Measurements from ENCODE around the gene PGAP6. TPM values are rescaled to one million over a fixed set of nuclear protein-coding genes. Genes with fewer than 3 reads are reported as not detected.
"Not testable (repeated sequence)": the region's sequence is repeated elsewhere in the genome, so short reads cannot be mapped to it uniquely, and the experiment has no call there.

Gene PGAP6
- total RNA-seq, 1 donor from 2014 or later: 133 TPM

DNA sequence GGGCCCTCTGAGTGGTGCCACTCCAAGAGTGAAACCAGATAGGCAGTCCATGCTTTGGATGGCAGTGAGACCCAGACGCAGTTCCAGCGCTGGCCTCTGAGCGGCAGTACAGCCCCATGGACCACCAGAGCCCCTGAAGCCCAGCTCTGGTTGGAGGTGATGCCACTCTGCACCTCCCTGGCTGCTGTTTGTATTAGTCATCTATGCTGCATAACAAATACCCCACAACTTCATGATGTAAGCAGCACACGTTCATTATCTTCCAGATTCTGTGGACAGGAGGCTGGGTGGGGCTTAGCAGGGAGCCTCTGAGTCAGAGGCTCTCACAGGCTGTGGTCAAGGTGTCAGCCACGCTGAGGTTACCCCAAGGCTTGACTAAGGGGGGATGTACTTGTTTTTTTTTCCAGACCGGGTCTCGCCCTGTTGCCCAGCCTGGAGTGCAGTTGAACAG is 10.1 kb upstream of the PGAP6 start:
- H3K9me3 Mint-ChIP-seq (ENCODE audit: unreplicated experiment): no peaks in the 10 kb centered on the region
- H3K27me3 Mint-ChIP-seq (ENCODE audit: unreplicated experiment): peaks cover 11% of the 10 kb centered on the region
- no peaks in the 10 kb centered on the region for H3K36me3 Mint-ChIP-seq (ENCODE audit: low read depth, unreplicated experiment)
- peak; percentile 79 for DNase-seq (ENCODE audit: low spot score)
- H3K27ac Mint-ChIP-seq (ENCODE audit: unreplicated experiment): no peak overlapping the region
- no peak overlapping the region for H3K4me3 Mint-ChIP-seq (ENCODE audit: unreplicated experiment)
- peaks cover 16% of the 10 kb centered on the region for H3K4me1 Mint-ChIP-seq (ENCODE audit: unreplicated experiment)
- TF ChIP-seq, protein P1, sequence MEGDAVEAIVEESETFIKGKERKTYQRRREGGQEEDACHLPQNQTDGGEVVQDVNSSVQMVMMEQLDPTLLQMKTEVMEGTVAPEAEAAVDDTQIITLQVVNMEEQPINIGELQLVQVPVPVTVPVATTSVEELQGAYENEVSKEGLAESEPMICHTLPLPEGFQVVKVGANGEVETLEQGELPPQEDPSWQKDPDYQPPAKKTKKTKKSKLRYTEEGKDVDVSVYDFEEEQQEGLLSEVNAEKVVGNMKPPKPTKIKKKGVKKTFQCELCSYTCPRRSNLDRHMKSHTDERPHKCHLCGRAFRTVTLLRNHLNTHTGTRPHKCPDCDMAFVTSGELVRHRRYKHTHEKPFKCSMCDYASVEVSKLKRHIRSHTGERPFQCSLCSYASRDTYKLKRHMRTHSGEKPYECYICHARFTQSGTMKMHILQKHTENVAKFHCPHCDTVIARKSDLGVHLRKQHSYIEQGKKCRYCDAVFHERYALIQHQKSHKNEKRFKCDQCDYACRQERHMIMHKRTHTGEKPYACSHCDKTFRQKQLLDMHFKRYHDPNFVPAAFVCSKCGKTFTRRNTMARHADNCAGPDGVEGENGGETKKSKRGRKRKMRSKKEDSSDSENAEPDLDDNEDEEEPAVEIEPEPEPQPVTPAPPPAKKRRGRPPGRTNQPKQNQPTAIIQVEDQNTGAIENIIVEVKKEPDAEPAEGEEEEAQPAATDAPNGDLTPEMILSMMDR (IDR thresholded peaks at IDR 0.05; ENCODE audit: unreplicated experiment): peak; percentile 88

DNA sequence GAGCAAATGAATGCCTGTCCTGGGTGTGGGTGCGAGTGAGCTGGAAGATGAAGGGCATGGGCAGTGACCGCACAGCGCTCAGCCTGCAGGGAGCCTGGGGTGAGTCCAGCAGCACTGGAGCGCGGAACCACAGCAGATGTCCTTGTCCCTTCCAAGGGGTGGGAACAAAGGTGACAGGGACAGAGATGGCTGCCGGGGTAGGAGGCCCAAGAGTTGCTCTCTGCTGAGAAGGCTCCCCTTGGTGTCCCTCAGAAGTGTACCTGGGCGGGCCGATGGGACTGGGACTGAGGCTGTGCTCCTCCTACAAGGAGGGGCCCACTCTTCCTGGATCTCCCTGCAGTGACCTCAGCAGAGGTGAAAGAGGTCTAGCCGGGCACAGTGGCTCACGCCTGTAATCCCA is 7.6 kb upstream of the PGAP6 start:
- Mint-ChIP-seq H3K4me3 (ENCODE audit: unreplicated experiment) (no peak overlapping the region), H3K27me3 (ENCODE audit: unreplicated experiment) (peaks cover 5% of the 10 kb centered on the region), H3K4me1 (ENCODE audit: unreplicated experiment) (peaks cover 12% of the 10 kb centered on the region), H3K36me3 (ENCODE audit: low read depth, unreplicated experiment) (no peaks in the 10 kb centered on the region), H3K9me3 (ENCODE audit: unreplicated experiment) (no peaks in the 10 kb centered on the region), H3K27ac (ENCODE audit: unreplicated experiment) (no peak overlapping the region)
- no peak for DNase-seq (ENCODE audit: low spot score)
- TF ChIP-seq, protein P1 (IDR thresholded peaks at IDR 0.05; ENCODE audit: unreplicated experiment): no peak

DNA sequence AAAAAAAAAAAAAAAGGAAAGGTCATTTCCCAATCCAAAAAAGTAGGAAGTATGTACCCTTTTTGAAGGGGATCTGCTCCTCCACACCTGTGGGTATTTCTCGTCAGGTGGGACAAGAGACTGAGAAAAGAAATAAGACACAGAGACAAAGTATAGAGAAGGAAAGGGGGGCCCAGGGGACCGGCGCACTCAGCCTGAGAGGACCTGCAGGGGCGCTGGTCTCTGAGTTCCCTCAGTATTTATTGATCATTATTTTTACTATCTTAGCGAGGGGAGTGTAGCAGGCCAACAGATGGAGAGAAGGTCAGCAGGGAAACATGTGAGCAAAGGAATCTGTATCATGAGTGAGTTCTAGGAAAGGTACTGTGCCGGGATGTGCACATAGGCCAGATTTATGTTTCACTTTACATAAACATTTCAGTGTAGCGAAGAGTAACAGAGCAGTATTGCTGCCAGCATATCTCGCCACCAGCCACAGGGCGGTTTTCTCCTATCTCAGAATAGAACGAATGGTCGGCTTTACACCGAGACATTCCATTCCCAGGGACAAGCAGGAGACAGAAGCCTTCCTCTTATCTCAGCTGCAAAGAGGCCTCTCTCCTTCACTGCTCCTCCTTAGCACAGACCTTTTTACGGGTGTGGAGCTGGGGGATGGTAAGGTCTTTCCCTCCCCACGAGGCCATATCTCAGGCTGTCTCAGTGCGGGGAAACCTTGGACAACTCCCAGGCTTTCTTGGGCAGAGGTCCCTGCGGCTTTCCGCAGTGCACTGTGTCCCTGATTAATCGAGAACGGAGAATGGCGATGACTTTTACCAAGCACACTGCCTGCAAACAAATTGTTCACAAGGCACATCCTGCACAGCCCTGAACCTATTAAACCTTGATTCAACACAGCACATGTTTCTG is 6.2 kb upstream of the PGAP6 start:
- DNase-seq (ENCODE audit: low spot score); H3K4me3 Mint-ChIP-seq (ENCODE audit: unreplicated experiment); H3K27me3 Mint-ChIP-seq (ENCODE audit: unreplicated experiment); H3K27ac Mint-ChIP-seq (ENCODE audit: unreplicated experiment); H3K36me3 Mint-ChIP-seq (ENCODE audit: low read depth, unreplicated experiment); H3K9me3 Mint-ChIP-seq (ENCODE audit: unreplicated experiment): not testable (repeated sequence)
- H3K4me1 Mint-ChIP-seq (ENCODE audit: unreplicated experiment): peaks cover 26% of the 10 kb centered on the region

DNA sequence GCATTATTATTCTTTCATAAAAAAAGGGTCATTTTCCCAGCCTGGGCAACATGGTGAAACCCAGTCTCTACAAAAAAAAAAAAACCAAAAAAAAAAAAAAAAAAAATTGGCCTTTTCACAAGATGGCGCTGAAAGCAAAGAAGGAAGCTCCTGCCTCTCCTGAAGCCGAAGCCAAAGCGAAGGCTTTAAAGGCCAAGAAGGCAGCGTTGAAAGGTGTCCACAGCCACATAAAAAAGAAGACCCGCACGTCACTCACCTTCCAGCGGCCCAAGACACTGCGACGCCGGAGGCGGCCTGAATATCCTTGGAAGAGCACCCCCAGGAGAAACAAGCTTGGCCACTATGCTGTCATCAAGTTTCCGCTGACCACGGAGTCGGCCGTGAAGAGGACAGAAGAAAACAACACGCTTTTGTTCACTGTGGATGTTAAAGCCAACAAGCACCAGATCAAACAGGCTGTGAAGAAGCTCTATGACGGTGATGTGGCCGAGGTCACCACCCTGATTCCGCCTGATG is 4.9 kb upstream of the PGAP6 start:
- TF ChIP-seq, protein P1 (IDR thresholded peaks at IDR 0.05; ENCODE audit: unreplicated experiment): no peak
- H3K36me3 Mint-ChIP-seq (ENCODE audit: low read depth, unreplicated experiment): no peaks in the 10 kb centered on the region
- no peak overlapping the region for H3K27ac Mint-ChIP-seq (ENCODE audit: unreplicated experiment)
- H3K27me3 Mint-ChIP-seq (ENCODE audit: unreplicated experiment): peaks cover 14% of the 10 kb centered on the region
- H3K4me3 Mint-ChIP-seq (ENCODE audit: unreplicated experiment): no peak overlapping the region
- H3K4me1 Mint-ChIP-seq (ENCODE audit: unreplicated experiment): peaks cover 29% of the 10 kb centered on the region
- H3K9me3 Mint-ChIP-seq (ENCODE audit: unreplicated experiment): no peaks in the 10 kb centered on the region
- no peak for DNase-seq (ENCODE audit: low spot score)

DNA sequence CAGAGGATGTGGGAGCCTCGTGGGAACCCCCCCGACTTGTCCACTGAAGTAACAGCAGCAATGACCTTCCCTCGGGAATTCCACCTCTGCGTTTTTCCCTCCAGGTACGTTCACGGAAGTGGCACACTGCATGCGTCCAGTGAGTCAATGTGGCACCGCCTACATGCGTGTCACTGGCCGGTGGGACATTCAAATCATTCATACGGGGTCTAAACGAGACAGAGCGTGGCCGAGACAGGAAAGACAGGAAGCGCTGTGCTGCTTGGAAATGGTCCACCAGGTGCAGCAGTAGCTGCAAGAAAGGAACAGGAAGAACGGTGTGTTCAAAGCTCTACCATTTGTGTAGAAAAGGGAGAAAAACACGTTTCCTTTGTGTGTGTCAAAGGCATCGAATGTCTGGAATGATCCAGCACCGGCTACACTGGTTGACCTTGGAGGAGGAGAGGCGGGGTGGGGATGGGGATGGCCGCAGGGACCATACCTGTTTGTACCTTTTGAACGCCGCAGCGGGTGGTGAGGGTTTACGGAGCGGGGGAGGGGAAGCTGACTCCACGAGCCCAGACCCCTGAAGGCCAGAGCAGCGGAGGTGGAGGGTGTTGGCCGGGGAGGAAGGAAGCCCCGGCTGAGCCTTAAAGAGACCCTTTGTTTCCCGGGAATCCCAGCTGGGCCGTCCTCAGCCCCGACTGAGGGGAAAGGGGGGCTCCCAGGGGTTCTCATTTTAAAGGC is 1.7 kb upstream of the PGAP6 start:
- Mint-ChIP-seq H3K27me3 (ENCODE audit: unreplicated experiment) (peaks cover 14% of the 10 kb centered on the region), H3K36me3 (ENCODE audit: low read depth, unreplicated experiment) (no peaks in the 10 kb centered on the region), H3K9me3 (ENCODE audit: unreplicated experiment) (no peaks in the 10 kb centered on the region), H3K4me3 (ENCODE audit: unreplicated experiment) (peak overlapping the region; percentile 86), H3K27ac (ENCODE audit: unreplicated experiment) (peak overlapping the region; percentile 95), H3K4me1 (ENCODE audit: unreplicated experiment) (peaks cover 24% of the 10 kb centered on the region)
- TF ChIP-seq, protein P1 (IDR thresholded peaks at IDR 0.05; ENCODE audit: unreplicated experiment): no peak
- no peak for DNase-seq (ENCODE audit: low spot score)
